Astrocyte (in vitro differentiated cells and primary cell): ENCODE results near the gene NSRP1. TPM values are rescaled to one million over a fixed set of nuclear protein-coding genes. Genes with fewer than 3 reads are reported as not detected.

Experiments used
- DNase-seq: peaks from one replicate; pipeline ENCODE4 v3.0.0-alpha.2; 2010; ENCODE audit warnings: low read depth
- FAIRE-seq: peaks from 2 replicates; lab custom pipeline; 2011; peaks lifted over from hg19 to GRCh38; lab: Jason Lieb, UNC
- H2AFZ ChIP-seq: 2 replicates; pipeline ENCODE4 v1.6.0; 2012; ENCODE audit warnings: low read depth, low read length, inconsistent platforms
- H3K27ac ChIP-seq: 2 replicates; pipeline ENCODE4 v1.5.1; 2011; ENCODE audit warnings: low read depth, low read length, inconsistent platforms
- H3K27me3 ChIP-seq: 2 replicates; pipeline ENCODE4 v1.6.0; 2011; ENCODE audit warnings: low read length, inconsistent platforms; ENCODE audit not compliant: insufficient read depth
- H3K36me3 ChIP-seq: 2 replicates; pipeline ENCODE4 v1.5.1; 2011; ENCODE audit warnings: low read length, inconsistent platforms; ENCODE audit not compliant: insufficient read depth
- H3K4me1 ChIP-seq: 2 replicates; pipeline ENCODE4 v1.5.1; 2011; ENCODE audit warnings: low read length, inconsistent platforms; ENCODE audit not compliant: insufficient read depth
- H3K4me2 ChIP-seq: 2 replicates; pipeline ENCODE4 v1.6.0; 2012; ENCODE audit warnings: low read length, inconsistent platforms
- H3K4me3 ChIP-seq: 2 replicates; pipeline ENCODE4 v1.5.1; 2011; ENCODE audit warnings: low read depth, mild to moderate bottlenecking, low read length, inconsistent platforms; ENCODE audit not compliant: insufficient read depth
- H3K79me2 ChIP-seq: 2 replicates; pipeline ENCODE4 v1.6.0; 2012; ENCODE audit warnings: mild to moderate bottlenecking, low read length, inconsistent platforms; ENCODE audit not compliant: insufficient read depth
- H3K9ac ChIP-seq: 2 replicates; pipeline ENCODE4 v1.6.0; 2012; ENCODE audit warnings: mild to moderate bottlenecking, low read length, inconsistent platforms
- H3K9me3 ChIP-seq: 2 replicates; pipeline ENCODE4 v1.5.1; 2012; ENCODE audit warnings: low read depth, mild to moderate bottlenecking, low read length, inconsistent platforms; ENCODE audit not compliant: insufficient read depth
- H4K20me1 ChIP-seq: 2 replicates; pipeline ENCODE4 v1.6.0; 2012; ENCODE audit warnings: low read length, inconsistent platforms; ENCODE audit not compliant: insufficient read depth
- H3K27ac Mint-ChIP-seq: one replicate; pipeline ENCODE4 v1.8.0; 2021; ENCODE audit warnings: mild to moderate bottlenecking, mixed read lengths; ENCODE audit not compliant: unreplicated experiment
- H3K27me3 Mint-ChIP-seq: one replicate; pipeline ENCODE4 v1.8.0; 2021; ENCODE audit warnings: low read depth, mixed read lengths; ENCODE audit not compliant: unreplicated experiment
- H3K36me3 Mint-ChIP-seq: one replicate; pipeline ENCODE4 v1.8.0; 2021; ENCODE audit warnings: low read depth, mixed read lengths; ENCODE audit not compliant: unreplicated experiment
- H3K4me1 Mint-ChIP-seq: one replicate; pipeline ENCODE4 v1.8.0; 2021; ENCODE audit warnings: low read depth, mixed read lengths; ENCODE audit not compliant: unreplicated experiment
- H3K4me3 Mint-ChIP-seq: one replicate; pipeline ENCODE4 v1.8.0; 2021; ENCODE audit warnings: mild to moderate bottlenecking, moderate library complexity, mixed read lengths; ENCODE audit not compliant: unreplicated experiment
- H3K9me3 Mint-ChIP-seq: one replicate; pipeline ENCODE4 v1.8.0; 2021; ENCODE audit warnings: mild to moderate bottlenecking, mixed read lengths; ENCODE audit not compliant: unreplicated experiment
- EZH2 ChIP-seq: IDR thresholded peaks from 2 replicates; pipeline ENCODE4 v1.6.1; 2012; ENCODE audit warnings: mild to moderate bottlenecking, low read length, inconsistent platforms; ENCODE audit not compliant: insufficient read depth
- total RNA-seq: library from RNA; stranded (reverse); gene quantifications from 2 replicates; pipeline ENCODE4 v1.2.1, GENCODE V29; 2021
- TF ChIP-seq, protein P1 (sequence below): IDR thresholded peaks from 2 replicates; pipeline ENCODE4 v1.5.1; 2011; ENCODE audit warnings: low read depth, mild to moderate bottlenecking, inconsistent platforms, low read length, moderate library complexity; ENCODE audit not compliant: insufficient read depth

Gene NSRP1
- total RNA-seq, 1 donor from 2014 or later: 17.7 TPM

DNA sequence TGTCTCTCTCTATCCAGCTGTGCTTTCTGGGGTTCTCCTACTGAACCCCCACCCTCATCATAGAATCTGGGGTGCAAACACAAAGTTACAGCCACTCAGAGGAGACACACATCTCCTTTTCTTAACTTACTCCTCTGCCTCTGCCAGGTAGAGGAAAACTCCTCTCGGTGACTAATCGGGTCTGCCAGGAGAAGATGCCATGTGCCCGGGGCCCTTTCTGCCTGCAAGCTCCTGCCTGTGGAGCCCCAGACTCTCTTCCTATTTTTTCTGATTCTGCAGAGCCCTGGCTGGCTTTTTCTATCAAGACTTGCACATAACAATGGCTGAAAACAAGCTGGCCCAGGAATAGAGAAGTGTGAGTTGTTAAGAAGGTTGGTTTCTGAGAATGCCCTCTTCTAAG lies 108.5 kb downstream of the NSRP1 start:
- no peak overlapping the region for H2AFZ ChIP-seq
- no peak overlapping the region for H3K4me3 ChIP-seq
- no peak overlapping the region for H3K4me2 ChIP-seq
- peaks cover 5% of the 10 kb centered on the region for H3K9me3 Mint-ChIP-seq
- no peaks in the 10 kb centered on the region for H3K36me3 Mint-ChIP-seq
- H3K27ac Mint-ChIP-seq: no peak overlapping the region
- no peaks in the 10 kb centered on the region for H4K20me1 ChIP-seq
- H3K4me1 ChIP-seq: no peaks in the 10 kb centered on the region
- DNase-seq (no peak), FAIRE-seq (no peak)
- H3K27me3 ChIP-seq: peaks cover 37% of the 10 kb centered on the region
- H3K79me2 ChIP-seq: no peaks in the 10 kb centered on the region
- peaks cover 2% of the 10 kb centered on the region for H3K9me3 ChIP-seq
- peaks cover 5% of the 10 kb centered on the region for H3K4me1 Mint-ChIP-seq
- peaks cover 60% of the 10 kb centered on the region for H3K27me3 Mint-ChIP-seq
- H3K27ac ChIP-seq: no peak overlapping the region
- no peak overlapping the region for H3K4me3 Mint-ChIP-seq
- H3K36me3 ChIP-seq: no peaks in the 10 kb centered on the region
- H3K9ac ChIP-seq: no peak overlapping the region
- TF ChIP-seq EZH2: no peak
- TF ChIP-seq, protein P1, sequence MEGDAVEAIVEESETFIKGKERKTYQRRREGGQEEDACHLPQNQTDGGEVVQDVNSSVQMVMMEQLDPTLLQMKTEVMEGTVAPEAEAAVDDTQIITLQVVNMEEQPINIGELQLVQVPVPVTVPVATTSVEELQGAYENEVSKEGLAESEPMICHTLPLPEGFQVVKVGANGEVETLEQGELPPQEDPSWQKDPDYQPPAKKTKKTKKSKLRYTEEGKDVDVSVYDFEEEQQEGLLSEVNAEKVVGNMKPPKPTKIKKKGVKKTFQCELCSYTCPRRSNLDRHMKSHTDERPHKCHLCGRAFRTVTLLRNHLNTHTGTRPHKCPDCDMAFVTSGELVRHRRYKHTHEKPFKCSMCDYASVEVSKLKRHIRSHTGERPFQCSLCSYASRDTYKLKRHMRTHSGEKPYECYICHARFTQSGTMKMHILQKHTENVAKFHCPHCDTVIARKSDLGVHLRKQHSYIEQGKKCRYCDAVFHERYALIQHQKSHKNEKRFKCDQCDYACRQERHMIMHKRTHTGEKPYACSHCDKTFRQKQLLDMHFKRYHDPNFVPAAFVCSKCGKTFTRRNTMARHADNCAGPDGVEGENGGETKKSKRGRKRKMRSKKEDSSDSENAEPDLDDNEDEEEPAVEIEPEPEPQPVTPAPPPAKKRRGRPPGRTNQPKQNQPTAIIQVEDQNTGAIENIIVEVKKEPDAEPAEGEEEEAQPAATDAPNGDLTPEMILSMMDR: no peak

DNA sequence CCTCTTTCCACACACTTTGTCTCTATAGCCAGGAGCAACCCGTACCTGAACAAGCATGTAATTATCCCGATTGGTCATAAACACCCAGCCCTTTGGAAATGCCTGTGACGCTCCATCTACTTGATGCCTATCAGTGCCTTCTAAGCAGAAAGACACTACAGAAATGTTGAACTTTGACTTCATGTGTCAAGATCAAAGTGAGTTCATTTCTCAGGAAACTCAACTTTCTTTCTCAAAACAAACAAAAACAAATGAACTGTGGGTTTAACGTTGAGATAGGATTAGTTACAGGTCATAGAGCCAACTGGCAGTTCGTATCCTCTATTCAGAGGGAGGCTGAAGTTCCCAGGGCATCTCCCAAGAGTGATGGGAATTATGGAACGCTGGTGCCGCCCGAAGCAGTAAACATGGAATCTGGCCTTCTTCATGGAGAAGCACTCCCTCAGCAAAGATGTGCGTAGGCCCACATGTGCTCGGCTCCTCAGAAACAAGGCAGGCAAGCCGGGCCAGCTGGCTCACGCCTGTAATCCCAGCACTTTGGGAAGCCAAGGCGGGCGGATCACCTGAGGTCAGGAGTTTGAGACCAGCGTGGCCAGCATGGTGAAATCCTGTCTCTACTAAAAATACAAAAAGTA lies 109.4 kb downstream of the NSRP1 start:
- Histone ChIP-seq H3K4me3 (no peak overlapping the region), H3K27me3 (peaks cover 42% of the 10 kb centered on the region), H4K20me1 (no peaks in the 10 kb centered on the region), H3K27ac (no peak overlapping the region), H2AFZ (no peak overlapping the region), H3K4me1 (no peaks in the 10 kb centered on the region), H3K79me2 (no peaks in the 10 kb centered on the region), H3K9me3 (peaks cover 2% of the 10 kb centered on the region), H3K4me2 (no peak overlapping the region), H3K9ac (no peak overlapping the region), H3K36me3 (no peaks in the 10 kb centered on the region)
- FAIRE-seq (no peak), DNase-seq (no peak)
- H3K27me3 Mint-ChIP-seq: peaks cover 60% of the 10 kb centered on the region
- H3K36me3 Mint-ChIP-seq: peaks cover 4% of the 10 kb centered on the region
- no peak for TF ChIP-seq EZH2
- TF ChIP-seq, protein P1: no peak
- H3K9me3 Mint-ChIP-seq: peaks cover 5% of the 10 kb centered on the region
- no peak overlapping the region for H3K4me3 Mint-ChIP-seq
- no peak overlapping the region for H3K27ac Mint-ChIP-seq
- peaks cover 9% of the 10 kb centered on the region for H3K4me1 Mint-ChIP-seq

DNA sequence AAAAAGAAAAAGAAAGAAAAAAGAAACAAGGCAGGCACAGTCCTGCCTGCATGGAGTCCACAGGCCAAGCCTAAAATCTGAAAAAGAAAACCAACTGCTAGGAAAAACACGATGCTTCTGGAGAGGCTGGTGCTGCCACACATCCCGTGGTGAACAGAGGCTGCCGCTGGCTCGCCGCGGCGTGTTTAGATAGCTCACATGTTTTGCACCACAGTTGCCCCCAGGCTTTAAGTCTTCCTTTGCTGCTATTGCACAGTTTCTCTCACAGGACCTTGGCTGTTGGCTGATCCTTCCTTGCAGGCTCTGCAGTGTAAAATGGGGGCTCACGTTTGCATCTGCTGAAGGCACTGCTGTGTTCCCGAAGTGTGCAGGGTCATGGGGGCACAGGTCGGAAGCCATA lies 110.3 kb downstream of the NSRP1 start:
- no peak for FAIRE-seq
- no peak overlapping the region for H3K4me3 Mint-ChIP-seq

More for the DNA sequence above, 110.3 kb downstream of the NSRP1 start:
- H3K4me1 ChIP-seq: no peaks in the 10 kb centered on the region
- no peak overlapping the region for H3K4me3 ChIP-seq
- peaks cover 9% of the 10 kb centered on the region for H3K4me1 Mint-ChIP-seq
- no peak overlapping the region for H3K27ac Mint-ChIP-seq
- peaks cover 5% of the 10 kb centered on the region for H3K9me3 Mint-ChIP-seq
- no peak overlapping the region for H3K4me2 ChIP-seq
- H2AFZ ChIP-seq: no peak overlapping the region
- no peaks in the 10 kb centered on the region for H3K79me2 ChIP-seq
- peaks cover 43% of the 10 kb centered on the region for H3K27me3 ChIP-seq
- H3K27me3 Mint-ChIP-seq: peaks cover 61% of the 10 kb centered on the region
- no peak for DNase-seq
- no peak for TF ChIP-seq EZH2
- TF ChIP-seq, protein P1: no peak
- H3K36me3 Mint-ChIP-seq: peaks cover 4% of the 10 kb centered on the region
- peaks cover 2% of the 10 kb centered on the region for H3K9me3 ChIP-seq
- H3K27ac ChIP-seq: no peak overlapping the region
- H3K9ac ChIP-seq: no peak overlapping the region
- no peaks in the 10 kb centered on the region for H4K20me1 ChIP-seq
- H3K36me3 ChIP-seq: no peaks in the 10 kb centered on the region
